Measurements from ENCODE around the gene MOGAT1.
"Not testable (repeated sequence)": the region's sequence is repeated elsewhere in the genome, so short reads cannot be mapped to it uniquely, and the experiment has no call there.

The MOGAT1 gene

GRCh38 chr2:222677981-222678380 is 6.5 kb downstream of the MOGAT1 start:
- Histone ChIP-seq H3K27ac (peak overlapping the region in 2 of 11 experiments; percentile 44 to 60; a peak in 3 of 22 replicates), H3K9me3 (replicated peaks in 1 of 11) (no peaks in the 10 kb centered on the region), H3K36me3 (no peaks in the 10 kb centered on the region), H3K9ac (no peak overlapping the region), H3K4me1 (peaks cover 0 to 14% (median 0%) of the 10 kb centered on the region in 10 experiments; a peak in 3 of 20 replicates), H3K4me3 (no peak overlapping the region), H4K20me1 (no peaks in the 10 kb centered on the region), H3K4me2 (peak overlapping the region in 3 of 11 experiments; percentile 7 to 27 (median 13); a peak in 5 of 22 replicates), H3K27me3 (no peaks in the 10 kb centered on the region)
- TF ChIP-seq Cebpa-rat (IDR thresholded peaks at IDR 0.05) = no peak

- Histone ChIP-seq H3K4me2 (no peak overlapping the region), H3K9ac (no peak overlapping the region), H3K36me3 (no peaks in the 10 kb centered on the region), H4K20me1 (no peaks in the 10 kb centered on the region), H3K4me3 (no peak overlapping the region), H3K9me3 (replicated peaks in 1 of 11) (no peaks in the 10 kb centered on the region), H3K4me1 (peaks cover 0 to 7% (median 0%) of the 10 kb centered on the region in 10 experiments; a peak in 5 of 20 replicates), H3K27me3 (no peaks in the 10 kb centered on the region), H3K27ac (no peak overlapping the region)
- TF ChIP-seq Cebpa-rat (IDR thresholded peaks at IDR 0.05) = no peak
Observed at GRCh38 chr2:222683805-222684204, 12.3 kb downstream of the MOGAT1 start.

GRCh38 chr2:222686086-222686750 is 14.8 kb downstream of the MOGAT1 start:
- H3K9ac ChIP-seq = no peak overlapping the region
- H3K27me3 ChIP-seq = no peaks in the 10 kb centered on the region
- H3K9me3 ChIP-seq (replicated peaks in 1 of 11) = no peaks in the 10 kb centered on the region
- H3K36me3 ChIP-seq = no peaks in the 10 kb centered on the region
- no peaks in the 10 kb centered on the region for H4K20me1 ChIP-seq
- H3K4me3 ChIP-seq = no peak overlapping the region
- H3K4me2 ChIP-seq = no peak overlapping the region
- no peak for TF ChIP-seq Cebpa-rat (IDR thresholded peaks at IDR 0.05)
- peaks cover 0 to 23% (median 7%) of the 10 kb centered on the region in 10 experiments; a peak in 11 of 20 replicates for H3K4me1 ChIP-seq
- H3K27ac ChIP-seq = no peak overlapping the region

DNA sequence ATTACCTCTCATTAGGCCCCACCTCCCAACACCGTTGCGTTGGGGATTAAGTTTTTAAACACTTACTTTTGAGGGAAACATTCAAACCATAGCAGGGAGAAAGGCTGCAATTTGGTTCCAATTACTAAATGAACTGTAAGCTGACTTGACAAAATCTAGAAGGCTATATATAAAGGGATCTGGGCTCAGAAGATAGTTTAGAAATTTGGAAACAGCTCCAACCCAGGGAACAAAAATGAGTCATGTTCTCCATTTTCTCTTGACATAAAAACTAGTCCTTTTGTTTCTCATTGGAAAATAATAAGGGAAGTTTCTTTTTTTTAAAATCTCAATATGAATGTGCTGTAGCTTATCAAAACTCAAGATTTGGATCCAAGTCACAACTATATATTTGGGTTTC is 17.5 kb downstream of the MOGAT1 start:
- Histone ChIP-seq H3K4me3 (no peak overlapping the region), H3K9ac (no peak overlapping the region), H3K27ac (peak overlapping the region in 4 of 11 experiments; percentile 8 to 38 (median 19); a peak in 5 of 22 replicates), H3K4me2 (peak overlapping the region in 5 of 11 experiments; percentile 4 to 73 (median 34); a peak in 7 of 22 replicates), H3K4me1 (peaks cover 0 to 23% (median 7%) of the 10 kb centered on the region in 10 experiments; a peak in 11 of 20 replicates), H3K9me3 (replicated peaks in 1 of 11) (no peaks in the 10 kb centered on the region), H3K36me3 (no peaks in the 10 kb centered on the region), H4K20me1 (no peaks in the 10 kb centered on the region), H3K27me3 (no peaks in the 10 kb centered on the region)
- TF ChIP-seq Cebpa-rat (IDR thresholded peaks at IDR 0.05) = no peak

DNA sequence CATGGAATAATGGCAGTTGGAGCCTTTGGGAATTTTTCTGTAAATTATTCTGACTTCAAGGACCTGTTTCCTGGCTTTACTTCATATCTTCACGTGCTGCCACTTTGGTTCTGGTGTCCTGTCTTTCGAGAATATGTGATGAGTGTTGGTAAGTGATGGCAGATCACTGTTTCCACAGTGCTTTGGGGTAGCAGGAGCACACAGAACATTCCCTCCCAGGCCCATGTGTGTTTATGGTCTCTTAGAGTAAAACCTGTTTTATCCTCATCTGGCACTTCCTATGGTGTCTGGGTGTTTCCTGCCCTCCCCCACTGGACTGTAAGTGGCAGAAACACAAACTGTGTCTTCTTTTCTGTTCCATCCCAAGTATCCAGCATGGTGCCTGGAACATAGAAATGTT is 17.9 kb downstream of the MOGAT1 start:
- Histone ChIP-seq H3K4me1 (peaks cover 0 to 23% (median 7%) of the 10 kb centered on the region in 10 experiments; a peak in 11 of 20 replicates), H3K27ac (peak overlapping the region in 4 of 11 experiments; percentile 8 to 38 (median 19); a peak in 4 of 22 replicates), H3K4me3 (no peak overlapping the region), H3K4me2 (peak overlapping the region in 6 of 11 experiments; percentile 4 to 73 (median 28); a peak in 6 of 22 replicates), H4K20me1 (no peaks in the 10 kb centered on the region), H3K36me3 (no peaks in the 10 kb centered on the region), H3K27me3 (no peaks in the 10 kb centered on the region), H3K9me3 (replicated peaks in 1 of 11) (no peaks in the 10 kb centered on the region), H3K9ac (no peak overlapping the region)
- no peak for TF ChIP-seq Cebpa-rat (IDR thresholded peaks at IDR 0.05)

- 0 out of 22 replicates have a peak overlapping the region, but pooled peaks of 1 of the 11 experiments have one; percentile 6 for H3K4me2 ChIP-seq
Observed at GRCh38 chr2:222690564-222691200, 19.2 kb downstream of the MOGAT1 start.

GRCh38 chr2:222693413-222693812 is 22.0 kb downstream of the MOGAT1 start:
- not testable (repeated sequence) for H3K9me3 ChIP-seq (replicated peaks in 1 of 11); H3K27ac ChIP-seq; H3K9ac ChIP-seq; H3K27me3 ChIP-seq; H3K36me3 ChIP-seq; H3K4me3 ChIP-seq; H4K20me1 ChIP-seq; H3K4me2 ChIP-seq
- H3K4me1 ChIP-seq = peaks cover 0 to 25% (median 7%) of the 10 kb centered on the region in 10 experiments; a peak in 11 of 20 replicates

More at GRCh38 chr2:222690564-222691200, 19.2 kb downstream of the MOGAT1 start:
- Histone ChIP-seq H3K9ac (no peak overlapping the region), H3K4me3 (no peak overlapping the region), H3K27me3 (no peaks in the 10 kb centered on the region), H3K27ac (no peak overlapping the region), H3K9me3 (replicated peaks in 1 of 11) (no peaks in the 10 kb centered on the region), H3K36me3 (no peaks in the 10 kb centered on the region), H3K4me1 (peaks cover 0 to 25% (median 7%) of the 10 kb centered on the region in 10 experiments; a peak in 11 of 20 replicates), H4K20me1 (no peaks in the 10 kb centered on the region)
- TF ChIP-seq Cebpa-rat (IDR thresholded peaks at IDR 0.05) = no peak

DNA sequence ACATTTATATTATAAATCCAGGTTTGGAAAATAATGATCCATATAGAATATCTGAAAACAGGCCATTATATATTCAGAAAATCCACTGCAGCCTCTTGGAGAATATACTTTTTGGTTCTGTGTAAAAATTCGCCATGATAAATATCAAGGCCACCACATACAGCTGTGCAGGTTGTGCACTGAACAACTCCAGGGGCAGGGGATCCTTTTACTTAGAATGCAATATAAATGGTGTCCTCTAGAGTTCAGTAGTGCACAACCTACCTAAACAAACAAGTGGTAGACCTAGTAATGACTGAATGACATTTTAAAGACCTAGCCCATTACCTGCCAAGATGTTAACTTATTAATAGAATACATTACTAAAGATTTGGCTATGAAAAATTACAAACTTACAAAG is 22.4 kb downstream of the MOGAT1 start:
- Histone ChIP-seq H3K27me3 (no peaks in the 10 kb centered on the region), H3K9ac (no peak overlapping the region), H3K4me1 (peaks cover 0 to 22% (median 7%) of the 10 kb centered on the region in 10 experiments; a peak in 11 of 20 replicates), H3K4me2 (no peak overlapping the region), H3K4me3 (no peak overlapping the region), H3K27ac (no peak overlapping the region), H4K20me1 (no peaks in the 10 kb centered on the region), H3K36me3 (no peaks in the 10 kb centered on the region), H3K9me3 (replicated peaks in 1 of 11) (no peaks in the 10 kb centered on the region)
- TF ChIP-seq Cebpa-rat (IDR thresholded peaks at IDR 0.05) = no peak

DNA sequence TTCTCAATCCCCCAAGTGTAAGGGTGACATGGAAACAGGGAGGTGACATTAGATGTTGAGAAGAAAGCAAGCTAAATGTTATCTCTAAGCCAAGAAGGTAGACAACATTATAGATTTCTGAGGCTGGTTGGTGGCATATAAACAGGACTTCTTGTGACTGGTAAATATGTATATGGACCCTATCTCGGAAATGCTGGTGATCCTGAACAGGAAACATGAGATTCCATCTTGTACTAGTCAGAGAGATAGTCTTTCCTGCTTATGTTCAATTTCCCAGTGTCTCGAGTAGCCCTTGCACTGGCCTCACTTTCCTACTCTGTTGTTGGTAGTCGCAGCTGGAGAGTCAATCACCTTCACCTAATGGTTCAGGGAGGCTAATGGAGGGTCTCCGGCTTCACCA is 26.8 kb downstream of the MOGAT1 start:
- no peak overlapping the region for H3K4me3 ChIP-seq
- TF ChIP-seq Cebpa-rat (IDR thresholded peaks at IDR 0.05) = no peak
- H3K27me3 ChIP-seq = no peaks in the 10 kb centered on the region
- peaks cover 0 to 6% (median 0%) of the 10 kb centered on the region in 10 experiments; a peak in 2 of 20 replicates for H3K4me1 ChIP-seq
- H3K27ac ChIP-seq = no peak overlapping the region
- no peaks in the 10 kb centered on the region for H3K36me3 ChIP-seq
- H3K9ac ChIP-seq = no peak overlapping the region
- no peaks in the 10 kb centered on the region for H3K9me3 ChIP-seq (replicated peaks in 1 of 11)
- H3K4me2 ChIP-seq = no peak overlapping the region
- no peaks in the 10 kb centered on the region for H4K20me1 ChIP-seq

Measured in BLaER1 treated with 17β-estradiol and CSF1 and Interleukin-3, amounts not matched to agents 10 nM and 100 nM (cell line).